A549 (cell line): ENCODE data around the gene GNPAT.

Experiments used
- CTCF ChIP-seq: fragments of >200 bp; sonication (Bioruptor Twin); formaldehyde crosslinking; IDR thresholded peaks from 3 replicates; pipeline ENCODE4 v1.5.1; 2016
- ESRRA ChIP-seq: fragments of 150-350 bp; IDR thresholded peaks from 2 replicates; pipeline ENCODE4 v1.6.1; 2014; ENCODE audit warnings: mild to moderate bottlenecking, low read length, borderline replicate concordance
- FOSB ChIP-seq: fragments of 250-450 bp; sonication (Bioruptor Pico); IDR thresholded peaks from 2 replicates; pipeline ENCODE4 v1.5.0; 2020; ENCODE audit warnings: mild to moderate bottlenecking, moderate library complexity
- POLR2A ChIP-seq: IDR thresholded peaks from 2 replicates; pipeline ENCODE4 v1.6.1; 2012; ENCODE audit warnings: mild to moderate bottlenecking, low read length
- RCOR1 ChIP-seq: fragments of 150-350 bp; IDR thresholded peaks from 2 replicates; pipeline ENCODE4 v1.6.1; 2014; ENCODE audit warnings: antibody characterized with exemption, low read length, low read depth

DNA sequence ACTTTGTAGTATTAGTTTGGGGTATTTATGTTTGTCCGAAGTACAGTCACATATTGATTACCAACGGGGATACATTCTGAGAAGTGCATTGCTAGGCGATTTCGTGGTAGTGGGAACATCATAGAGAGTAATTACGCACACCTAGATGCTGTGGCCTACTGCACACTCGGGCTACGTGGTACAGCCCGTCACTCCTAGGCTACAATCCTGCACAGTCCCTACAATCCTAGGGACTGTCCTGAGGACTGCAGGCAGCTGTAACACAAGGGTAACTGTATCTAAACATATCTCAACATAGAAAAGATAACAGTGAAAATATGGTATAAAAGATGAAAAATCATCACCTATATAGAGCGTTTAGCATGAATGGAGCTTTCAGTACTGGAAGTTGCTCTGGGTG lies 78.1 kb downstream of the GNPAT start:
- TF ChIP-seq FOSB (no peak), CTCF (no peak), ESRRA (no peak), POLR2A (no peak), RCOR1 (no peak)
